ENCODE data around the gene SELPLG. TPM values are rescaled to one million over a fixed set of nuclear protein-coding genes. Genes with fewer than 3 reads are reported as not detected.

SELPLG gene
- total RNA-seq, 1 donor from 2014 or later: 0.76 TPM

Other genes with a start within 250 kb of the SELPLG start
- 1.1 TPM for gene FICD, start 118.6 kb downstream of the SELPLG start, total RNA-seq
- 25.7 TPM for gene SART3, start 72.7 kb downstream of the SELPLG start, total RNA-seq
- gene ISCU, start 71.3 kb downstream of the SELPLG start, total RNA-seq: 51.2 TPM
- 2.0 TPM for gene TMEM119, start 35.8 kb downstream of the SELPLG start, total RNA-seq
- 107 TPM for gene CORO1C, start 97.6 kb upstream of the SELPLG start, total RNA-seq
- 16.0 TPM for gene SSH1, start 223.7 kb upstream of the SELPLG start, total RNA-seq
- gene DAO, start 246.2 kb upstream of the SELPLG start, total RNA-seq: not detected